H1 (cell line): ENCODE measurements around the gene ATP11A. TPM values are rescaled to one million over a fixed set of nuclear protein-coding genes. Genes with fewer than 3 reads are reported as not detected.

Experiments
- CTCF ChIA-PET: fragments of 300-600 bp; sonication (Branson Sonifier 250); formaldehyde crosslinking; loops from one replicate; lab custom pipeline; 2021; ENCODE audit not compliant: partially characterized antibody; lab: Charles Lee
- POLR2A ChIA-PET: fragments of 300-600 bp; sonication (Branson Sonifier 250); formaldehyde crosslinking; loops from one replicate; lab custom pipeline; 2021; ENCODE audit warnings: inconsistent platforms; ENCODE audit not compliant: partially characterized antibody; lab: Charles Lee
- DNase-seq, 2 experiments: peaks; one replicate each; pipeline versions ENCODE4 v3.0.0 to v3.0.0-alpha.2; 2010 to 2022; ENCODE audit warnings: low spot score in 2 of 2, low read depth in 1 of 2, mixed read lengths in 1 of 2
- FAIRE-seq: peaks from 2 replicates; lab custom pipeline; 2011; peaks lifted over from hg19 to GRCh38; lab: Jason Lieb, UNC
- H2AFZ ChIP-seq: 2 replicates; pipeline ENCODE4 v1.8.1; 2012; ENCODE audit warnings: low read length, inconsistent platforms
- H2AK5ac ChIP-seq: 2 replicates; pipeline ENCODE4 v1.6.1; 2013; ENCODE audit warnings: low read depth, low read length
- H2BK120ac ChIP-seq: replicated peaks from 2 replicates; pipeline ENCODE3; 2013; ENCODE audit warnings: low read depth, low read length, inconsistent platforms
- H2BK12ac ChIP-seq: 2 replicates; pipeline ENCODE4 v1.6.1; 2013; ENCODE audit warnings: low read depth, low read length
- H2BK15ac ChIP-seq: 2 replicates; pipeline ENCODE4 v1.6.1; 2013; ENCODE audit warnings: low read length
- H2BK20ac ChIP-seq: 2 replicates; pipeline ENCODE4 v1.6.1; 2013; ENCODE audit warnings: low read length
- H2BK5ac ChIP-seq: 2 replicates; pipeline ENCODE4 v1.6.1; 2013; ENCODE audit warnings: low read depth, low read length
- H3K14ac ChIP-seq: 2 replicates; pipeline ENCODE4 v1.6.1; 2013; ENCODE audit warnings: inconsistent platforms; ENCODE audit not compliant: insufficient read length
- H3K18ac ChIP-seq: 2 replicates; pipeline ENCODE4 v1.6.1; 2013; ENCODE audit warnings: low read length; ENCODE audit errors: extremely low read depth
- H3K23ac ChIP-seq: 2 replicates; pipeline ENCODE4 v1.6.1; 2013; ENCODE audit warnings: inconsistent platforms; ENCODE audit not compliant: insufficient read length
- H3K23me2 ChIP-seq: 2 replicates; pipeline ENCODE4 v1.6.1; 2013; ENCODE audit warnings: low read depth, low read length
- H3K27ac ChIP-seq: 2 replicates; pipeline ENCODE4 v1.6.1; 2011; ENCODE audit warnings: low read depth, low read length, inconsistent platforms
- H3K27me3 ChIP-seq, 4 experiments: replicated peaks in 1 of 4; 1 replicate in 1 of 4; 2 replicates in 3 of 4; pipeline versions ENCODE4 v1.6.1 to v1.8.1; 2011 to 2013; ENCODE audit warnings: low read length in 3 of 4, mild to moderate bottlenecking in 3 of 4, inconsistent platforms in 2 of 4, mixed read lengths in 2 of 4, moderate library complexity in 1 of 4; ENCODE audit not compliant: control insufficient read depth in 3 of 4, insufficient read depth in 3 of 4; ENCODE audit errors: extremely low read depth in 1 of 4
- H3K36me3 ChIP-seq, 4 experiments: 2 replicates each; pipeline versions ENCODE4 v1.6.1 to v1.8.1; 2011 to 2013; ENCODE audit warnings: mild to moderate bottlenecking in 4 of 4, low read length in 3 of 4, moderate library complexity in 2 of 4, control low read depth in 1 of 4, inconsistent platforms in 1 of 4; ENCODE audit not compliant: insufficient read depth in 4 of 4, control insufficient read depth in 2 of 4
- H3K4ac ChIP-seq: replicated peaks from 2 replicates; pipeline ENCODE3; 2013; ENCODE audit warnings: low read length, low read depth, mixed read lengths, inconsistent platforms; ENCODE audit not compliant: insufficient read length
- H3K4me1 ChIP-seq, 4 experiments: replicated peaks in 1 of 4; 1 replicate in 1 of 4; 2 replicates in 3 of 4; pipeline versions ENCODE4 v1.6.1 to v1.8.1; 2011 to 2013; ENCODE audit warnings: low read length in 3 of 4, inconsistent platforms in 2 of 4, mixed read lengths in 1 of 4; ENCODE audit not compliant: insufficient read depth in 4 of 4, control insufficient read depth in 3 of 4
- H3K4me2 ChIP-seq, 2 experiments: 2 replicates each; pipeline versions ENCODE4 v1.6.1 to v1.8.1; 2011 to 2013; ENCODE audit warnings: low read depth in 2 of 2, low read length in 2 of 2, control low read depth in 1 of 2, inconsistent platforms in 1 of 2, mild to moderate bottlenecking in 1 of 2; ENCODE audit not compliant: insufficient read depth in 1 of 2
- H3K4me3 ChIP-seq, 4 experiments: fragments of 200-600, 300-600 bp in 1 of 4; sonication (generic), shearing (Covaris generic), sonication (Bioruptor Twin) in 1 of 4; 2 replicates each; pipeline versions ENCODE4 v1.5.1 to v1.8.1; 2011 to 2016; ENCODE audit warnings: low read length in 4 of 4, low read depth in 3 of 4, control low read depth in 2 of 4, inconsistent platforms in 2 of 4, mild to moderate bottlenecking in 2 of 4, mixed read lengths in 1 of 4, moderate library complexity in 1 of 4; ENCODE audit not compliant: insufficient read depth in 2 of 4; ENCODE audit errors: extremely low read depth in 1 of 4
- H3K56ac ChIP-seq: replicated peaks from 2 replicates; pipeline ENCODE3; 2013; ENCODE audit warnings: low read depth, mild to moderate bottlenecking, mixed read lengths, low read length, inconsistent platforms; ENCODE audit not compliant: insufficient read length
- H3K79me1 ChIP-seq: 2 replicates; pipeline ENCODE4 v1.6.1; 2013; ENCODE audit warnings: low read depth, low read length, control low read depth
- H3K79me2 ChIP-seq, 2 experiments: 2 replicates each; pipeline versions ENCODE4 v1.6.1 to v1.8.1; 2012 to 2013; ENCODE audit warnings: low read length in 2 of 2, mild to moderate bottlenecking in 2 of 2, inconsistent platforms in 1 of 2; ENCODE audit not compliant: insufficient read depth in 2 of 2, control insufficient read depth in 1 of 2
- H3K9ac ChIP-seq, 4 experiments: replicated peaks in 1 of 4; 1 replicate in 1 of 4; 2 replicates in 3 of 4; pipeline versions ENCODE4 v1.6.1 to v1.8.1; 2011 to 2013; ENCODE audit warnings: low read depth in 3 of 4, low read length in 3 of 4, control low read depth in 2 of 4, mild to moderate bottlenecking in 2 of 4, moderate library complexity in 2 of 4, inconsistent platforms in 1 of 4; ENCODE audit errors: extremely low read depth in 1 of 4
- H3K9me3 ChIP-seq, 2 experiments: 2 replicates each; pipeline versions ENCODE4 v1.6.1 to v1.8.1; 2012 to 2013; ENCODE audit warnings: mild to moderate bottlenecking in 2 of 2, moderate library complexity in 2 of 2, control low read depth in 1 of 2, inconsistent platforms in 1 of 2, low read depth in 1 of 2, low read length in 1 of 2, mixed read lengths in 1 of 2; ENCODE audit not compliant: insufficient read depth in 2 of 2
- H4K20me1 ChIP-seq, 2 experiments: replicated peaks in 1 of 2; 2 replicates each; pipeline versions ENCODE3 to v1.8.1; 2011 to 2013; ENCODE audit warnings: inconsistent platforms in 2 of 2, low read length in 2 of 2, mild to moderate bottlenecking in 1 of 2; ENCODE audit not compliant: insufficient read depth in 2 of 2, control insufficient read depth in 1 of 2
- H4K5ac ChIP-seq: 2 replicates; pipeline ENCODE4 v1.6.1; 2013; ENCODE audit warnings: low read length, low read depth, mixed read lengths, inconsistent platforms; ENCODE audit not compliant: insufficient read length
- H4K8ac ChIP-seq: 2 replicates; pipeline ENCODE4 v1.8.0; 2013; ENCODE audit warnings: mild to moderate bottlenecking, moderate library complexity, low read length, inconsistent platforms; ENCODE audit not compliant: insufficient read depth; ENCODE audit errors: extremely low read depth
- H4K91ac ChIP-seq: replicated peaks from 2 replicates; pipeline ENCODE3; 2013; ENCODE audit warnings: low read length, mixed read lengths, inconsistent platforms; ENCODE audit not compliant: insufficient read length
- BACH1 ChIP-seq: IDR thresholded peaks from 2 replicates; pipeline ENCODE4 v1.6.1; 2012; ENCODE audit warnings: low read length, improper control_type of control experiment
- CHD2 ChIP-seq: IDR thresholded peaks from 2 replicates; pipeline ENCODE4 v1.6.1; 2012; ENCODE audit warnings: low read length, improper control_type of control experiment
- CREB1 ChIP-seq: IDR thresholded peaks from 2 replicates; pipeline ENCODE4 v1.6.1; 2012; ENCODE audit warnings: inconsistent platforms
- JUN ChIP-seq: IDR thresholded peaks from 2 replicates; pipeline ENCODE4 v1.6.1; 2011; ENCODE audit warnings: low read depth, mild to moderate bottlenecking, improper control_type of control experiment, low read length
- JUND ChIP-seq: IDR thresholded peaks from 2 replicates; pipeline ENCODE4 v1.6.1; 2011; ENCODE audit warnings: mild to moderate bottlenecking, improper control_type of control experiment, low read length
- KDM4A ChIP-seq: IDR thresholded peaks from one replicate; pipeline ENCODE4 v1.7.1; 2012; ENCODE audit warnings: low read depth, mild to moderate bottlenecking, moderate library complexity, low read length, inconsistent platforms; ENCODE audit not compliant: severe bottlenecking
- PHF8 ChIP-seq: fragments of 200-600 bp; sonication (generic); conservative IDR thresholded peaks from 2 replicates; pipeline ENCODE4 v1.7.1; 2012; ENCODE audit warnings: low read depth, mild to moderate bottlenecking, inconsistent platforms, low read length, moderate library complexity
- POLR2A ChIP-seq, 2 experiments: IDR thresholded peaks; 1 replicate in 1 of 2; 2 replicates in 1 of 2; pipeline ENCODE4 v1.6.1; 2011; ENCODE audit warnings: low read depth in 2 of 2, low read length in 2 of 2, mild to moderate bottlenecking in 2 of 2; ENCODE audit errors: control extremely low read depth in 1 of 2
- SIRT6 ChIP-seq: IDR thresholded peaks from one replicate; pipeline ENCODE4 v1.7.1; 2012; ENCODE audit warnings: low read length, inconsistent platforms
- SIX5 ChIP-seq: IDR thresholded peaks from 2 replicates; pipeline ENCODE4 v1.6.1; 2011; ENCODE audit warnings: mild to moderate bottlenecking, low read depth, low read length
- TCF12 ChIP-seq: IDR thresholded peaks from 2 replicates; pipeline ENCODE4 v1.6.1; 2011; ENCODE audit warnings: low read depth, mild to moderate bottlenecking, low read length
- ZNF274 ChIP-seq: IDR thresholded peaks from 2 replicates; pipeline ENCODE4 v1.7.0; 2012; ENCODE audit warnings: low read length, borderline replicate concordance; ENCODE audit errors: extremely low read depth
- WGBS, 2 experiments: shearing (Covaris generic) in 1 of 2; methylation state at CpG; one replicate each; pipeline versions ENCODE4 v1.1.6 to v1.1.7; 2013 to 2015; ENCODE audit warnings: low lambda C conversion rate in 2 of 2, mixed read lengths in 2 of 2, inconsistent platforms in 1 of 2, low coverage in 1 of 2, missing lambda C conversion rate in 1 of 2; ENCODE audit not compliant: insufficient replicate concordance in 2 of 2, insufficient coverage in 1 of 2, insufficient read length in 1 of 2; ENCODE audit errors: extremely low coverage in 1 of 2, missing lambda C conversion rate in 1 of 2; 5-methylcytosine and 5-hydroxymethylcytosine counted together
- polyA plus RNA-seq, 7 experiments: library from polyadenylated mRNA; depleted of rRNA in 3 of 7; stranded (reverse) in 5 of 7; unstranded in 2 of 7; fragments of >200 nt in 5 of 7; fragments of 200-250 nt in 2 of 7; gene quantifications; 1 replicate in 5 of 7; 2 replicates in 1 of 7; 4 replicates in 1 of 7; pipeline versions ENCODE4 v1.2.1 to v1.2.3, GENCODE V29; 2011 to 2013; ENCODE audit warnings: missing spikeins in 2 of 7, mixed read lengths in 2 of 7
- total RNA-seq: library from RNA; stranded (reverse); fragmentation: NEBNext Ultra II Directional; extraction: Animal tissue kit (Norgen Biotek cat#: 25700); gene quantifications from 2 replicates; pipeline ENCODE4 v1.2.1, GENCODE V29; 2021
- TF ChIP-seq, protein P1 (sequence below): IDR thresholded peaks from 2 replicates; pipeline ENCODE4 v1.6.1; 2012; ENCODE audit warnings: low read length, inconsistent platforms

Gene ATP11A
- total and polyA plus RNA-seq, 2 of the 8 experiments (the other 6 are each of a cell fraction or from before 2014, with no cell fraction given): 28.8 to 72.9 TPM

DNA sequence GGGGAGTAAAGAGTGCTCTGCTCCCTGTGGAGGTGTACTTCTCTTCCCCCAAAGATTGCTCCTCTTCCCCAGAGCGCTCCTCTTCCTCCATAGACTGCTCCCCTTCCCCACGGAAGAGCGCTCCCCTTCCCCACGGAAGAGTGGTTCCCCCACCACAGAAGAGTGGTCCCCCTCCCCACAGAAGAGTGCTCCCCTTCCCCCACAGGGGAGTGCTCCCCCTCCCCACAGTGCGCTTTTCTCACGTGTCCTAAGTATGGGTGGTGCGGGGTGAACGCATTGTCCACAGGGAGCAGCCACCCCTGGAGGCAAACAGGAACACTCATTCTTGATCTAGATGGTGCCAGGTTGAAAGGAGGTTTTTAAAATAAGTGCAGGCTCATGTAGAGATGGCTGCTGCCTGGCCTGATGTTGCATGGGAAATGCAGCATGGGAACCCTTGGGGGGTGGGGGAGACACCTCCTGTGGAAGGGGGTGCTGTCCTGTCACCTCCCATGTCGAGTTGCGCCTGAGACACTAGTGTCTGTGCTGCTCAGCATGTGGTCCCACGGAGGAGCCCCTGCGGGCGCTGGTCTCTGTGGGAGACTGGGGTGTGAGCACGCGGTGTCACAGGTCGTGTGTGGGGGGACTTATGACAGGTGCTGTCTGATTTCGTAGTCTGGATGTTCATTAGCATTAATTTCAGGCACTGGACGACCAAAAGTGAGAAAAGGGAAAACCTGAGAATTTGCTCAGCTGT lies 52.2 kb downstream of the ATP11A start:
- H2BK15ac ChIP-seq: 0 out of 2 replicates have a peak overlapping the region, but pooled peaks have one; percentile 31
- H4K5ac ChIP-seq: no peak overlapping the region
- WGBS, 2 experiments: 86% methylated on average over 16 of the region's 18 CpGs; no CpG with 5 or more reads in 1 of the 2 experiments
- H3K36me3 ChIP-seq: no peaks in the 10 kb centered on the region
- no peaks in the 10 kb centered on the region for H3K23me2 ChIP-seq
- H3K14ac ChIP-seq: no peak overlapping the region
- CTCF ChIA-PET: no interaction called here
- H3K4me3 ChIP-seq: no peak overlapping the region
- H2AK5ac ChIP-seq: peak overlapping the region; percentile 88
- H3K18ac ChIP-seq: peak overlapping the region; percentile 1; the same call in 1 of the 2 replicates
- no peaks in the 10 kb centered on the region for H3K9me3 ChIP-seq
- peaks cover 4 to 14% of the 10 kb centered on the region in 2 experiments for H4K20me1 ChIP-seq
- H4K8ac ChIP-seq: peak overlapping the region; percentile 29; the same call in 1 of the 2 replicates
- no peaks in the 10 kb centered on the region for H3K27me3 ChIP-seq
- H2BK120ac ChIP-seq: no peak overlapping the region
- H3K4me2 ChIP-seq: no peak overlapping the region
- DNase-seq: no peak
- no peak overlapping the region for H3K27ac ChIP-seq
- no peak overlapping the region for H4K91ac ChIP-seq
- H3K4ac ChIP-seq: peak overlapping the region; percentile 21
- H3K23ac ChIP-seq: no peak overlapping the region
- H2BK20ac ChIP-seq: no peak overlapping the region
- POLR2A ChIA-PET: no interaction called here
- no peak overlapping the region; the same call in 1 of the 2 replicates for H2BK5ac ChIP-seq
- peaks cover 0 to 92% of the 10 kb centered on the region in 2 experiments; a peak in 3 of 4 replicates for H3K79me2 ChIP-seq
- 0 out of 2 replicates have a peak overlapping the region, but pooled peaks have one; percentile 45 for H2BK12ac ChIP-seq
- no peak overlapping the region for H2AFZ ChIP-seq
- no peak overlapping the region for H3K9ac ChIP-seq
- no peak for FAIRE-seq
- H3K79me1 ChIP-seq: peaks cover 28% of the 10 kb centered on the region
- H3K4me1 ChIP-seq: peaks cover 4 to 25% (median 11%) of the 10 kb centered on the region in 4 experiments
- H3K56ac ChIP-seq: no peak overlapping the region
- TF ChIP-seq SIRT6 (no peak), BACH1 (no peak), SIX5 (no peak), POLR2A (IDR thresholded peaks at IDR 0.05; ENCODE audit: control extremely low read depth in 1 of 2, low read depth in 2 of 2, low read length in 2 of 2) (no peak), ZNF274 (no peak), PHF8 (no peak), CHD2 (no peak), KDM4A (no peak), JUN (no peak), JUND (no peak), CREB1 (no peak), TCF12 (no peak)
- TF ChIP-seq, protein P1, sequence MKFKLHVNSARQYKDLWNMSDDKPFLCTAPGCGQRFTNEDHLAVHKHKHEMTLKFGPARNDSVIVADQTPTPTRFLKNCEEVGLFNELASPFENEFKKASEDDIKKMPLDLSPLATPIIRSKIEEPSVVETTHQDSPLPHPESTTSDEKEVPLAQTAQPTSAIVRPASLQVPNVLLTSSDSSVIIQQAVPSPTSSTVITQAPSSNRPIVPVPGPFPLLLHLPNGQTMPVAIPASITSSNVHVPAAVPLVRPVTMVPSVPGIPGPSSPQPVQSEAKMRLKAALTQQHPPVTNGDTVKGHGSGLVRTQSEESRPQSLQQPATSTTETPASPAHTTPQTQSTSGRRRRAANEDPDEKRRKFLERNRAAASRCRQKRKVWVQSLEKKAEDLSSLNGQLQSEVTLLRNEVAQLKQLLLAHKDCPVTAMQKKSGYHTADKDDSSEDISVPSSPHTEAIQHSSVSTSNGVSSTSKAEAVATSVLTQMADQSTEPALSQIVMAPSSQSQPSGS: no peak
